ENCODE results near the gene HOXA3.

- no peak for TF ChIP-seq CTCF (IDR thresholded peaks at IDR 0.05)
- no peak for TF ChIP-seq POLR2A (IDR thresholded peaks at IDR 0.05)
Observed at GRCh38 chr7:27173511-27173955, 21.1 kb upstream of the HOXA3 start.

Measured in lower leg skin (tissue), 3 donors.